Bronchial epithelial cell (primary cell): ENCODE measurements around the gene UTP3. TPM values are rescaled to one million over a fixed set of nuclear protein-coding genes. Genes with fewer than 3 reads are reported as not detected.
"Not testable (repeated sequence)": the region's sequence is repeated elsewhere in the genome, so short reads cannot be mapped to it uniquely, and the experiment has no call there.

Source experiments
- DNase-seq: peaks from one replicate; pipeline ENCODE4 v3.0.0-alpha.2; 2010; ENCODE audit warnings: low read depth
- FAIRE-seq: peaks from 2 replicates; lab custom pipeline; 2011; peaks lifted over from hg19 to GRCh38; lab: Jason Lieb, UNC
- H3K27me3 ChIP-seq: 2 replicates; pipeline ENCODE4 v1.5.1; 2011; ENCODE audit warnings: low read length; ENCODE audit not compliant: control insufficient read depth, insufficient read depth
- H3K36me3 ChIP-seq: 2 replicates; pipeline ENCODE4 v1.5.1; 2011; ENCODE audit warnings: low read length; ENCODE audit not compliant: control insufficient read depth, insufficient read depth
- H3K4me3 ChIP-seq: 2 replicates; pipeline ENCODE4 v1.5.1; 2011; ENCODE audit warnings: mild to moderate bottlenecking, low read depth, low read length, control low read depth
- total RNA-seq: library from RNA; depleted of rRNA; stranded (reverse); fragments of >200 nt; gene quantifications from 2 replicates; pipeline ENCODE4 v1.2.1, GENCODE V29; 2014
- TF ChIP-seq, protein P1 (sequence below): IDR thresholded peaks from 2 replicates; pipeline ENCODE4 v1.5.1; 2011; ENCODE audit warnings: mild to moderate bottlenecking, moderate library complexity, low read length, control low read depth, inconsistent platforms; ENCODE audit not compliant: insufficient read depth, severe bottlenecking

Gene UTP3, protein sequence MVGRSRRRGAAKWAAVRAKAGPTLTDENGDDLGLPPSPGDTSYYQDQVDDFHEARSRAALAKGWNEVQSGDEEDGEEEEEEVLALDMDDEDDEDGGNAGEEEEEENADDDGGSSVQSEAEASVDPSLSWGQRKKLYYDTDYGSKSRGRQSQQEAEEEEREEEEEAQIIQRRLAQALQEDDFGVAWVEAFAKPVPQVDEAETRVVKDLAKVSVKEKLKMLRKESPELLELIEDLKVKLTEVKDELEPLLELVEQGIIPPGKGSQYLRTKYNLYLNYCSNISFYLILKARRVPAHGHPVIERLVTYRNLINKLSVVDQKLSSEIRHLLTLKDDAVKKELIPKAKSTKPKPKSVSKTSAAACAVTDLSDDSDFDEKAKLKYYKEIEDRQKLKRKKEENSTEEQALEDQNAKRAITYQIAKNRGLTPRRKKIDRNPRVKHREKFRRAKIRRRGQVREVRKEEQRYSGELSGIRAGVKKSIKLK
- 15.0 and 18.2 TPM in 2 replicates for total RNA-seq

DNA sequence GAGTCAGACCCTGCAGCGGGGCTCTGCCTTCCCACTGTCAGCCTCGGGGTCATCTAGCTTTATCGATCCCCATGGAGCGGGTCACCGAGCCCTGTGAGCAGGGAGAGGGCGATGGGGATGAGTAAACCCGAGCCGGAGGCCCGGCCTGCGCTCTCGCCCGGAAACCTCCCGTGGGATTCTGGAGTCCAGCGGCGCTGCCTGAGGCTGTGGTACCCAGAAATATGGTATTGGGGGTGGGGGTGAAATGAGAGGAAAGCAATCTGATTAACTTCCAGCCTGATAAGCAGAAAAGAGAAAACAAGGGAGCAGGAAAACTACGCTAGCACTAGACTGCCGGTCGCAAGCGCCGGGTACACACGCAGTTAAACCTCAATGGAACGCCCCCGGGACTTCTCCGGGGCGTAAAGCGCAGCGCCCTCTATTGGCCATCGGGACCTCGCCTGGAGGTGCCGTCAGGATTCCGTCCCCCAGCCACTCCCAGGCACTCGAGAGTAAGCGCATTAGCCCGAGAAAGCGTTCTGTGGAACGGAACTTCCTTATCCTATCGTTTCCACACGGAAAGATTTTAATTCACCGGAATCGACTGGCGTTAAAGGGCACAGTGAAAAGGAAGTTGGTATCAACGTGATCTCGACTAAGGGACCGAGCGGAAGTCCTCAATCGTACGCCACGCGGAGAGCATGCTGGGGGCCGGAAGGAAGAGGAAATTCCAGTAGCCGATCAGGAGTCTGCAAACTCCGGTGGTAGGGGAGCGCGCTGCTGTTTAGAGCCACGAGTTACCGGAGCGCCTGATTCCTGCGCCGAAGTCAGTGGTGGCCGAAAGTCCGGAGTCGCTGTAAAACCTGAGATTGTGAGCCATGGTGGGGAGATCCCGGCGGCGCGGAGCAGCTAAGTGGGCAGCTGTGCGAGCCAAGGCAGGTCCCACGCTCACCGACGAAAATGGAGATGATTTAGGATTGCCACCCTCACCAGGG, at the start of gene UTP3:
Gene UTP3, plus strand, starts transcription at position 712 of the 974 bp plus-strand sequence. Its CDS starts 146 bp downstream, at position 858.
- peak within 1 kb of the TSS; percentile 91 for H3K4me3 ChIP-seq
- H3K27me3 ChIP-seq: no peaks in the 10 kb centered on the region
- TF ChIP-seq, protein P1, sequence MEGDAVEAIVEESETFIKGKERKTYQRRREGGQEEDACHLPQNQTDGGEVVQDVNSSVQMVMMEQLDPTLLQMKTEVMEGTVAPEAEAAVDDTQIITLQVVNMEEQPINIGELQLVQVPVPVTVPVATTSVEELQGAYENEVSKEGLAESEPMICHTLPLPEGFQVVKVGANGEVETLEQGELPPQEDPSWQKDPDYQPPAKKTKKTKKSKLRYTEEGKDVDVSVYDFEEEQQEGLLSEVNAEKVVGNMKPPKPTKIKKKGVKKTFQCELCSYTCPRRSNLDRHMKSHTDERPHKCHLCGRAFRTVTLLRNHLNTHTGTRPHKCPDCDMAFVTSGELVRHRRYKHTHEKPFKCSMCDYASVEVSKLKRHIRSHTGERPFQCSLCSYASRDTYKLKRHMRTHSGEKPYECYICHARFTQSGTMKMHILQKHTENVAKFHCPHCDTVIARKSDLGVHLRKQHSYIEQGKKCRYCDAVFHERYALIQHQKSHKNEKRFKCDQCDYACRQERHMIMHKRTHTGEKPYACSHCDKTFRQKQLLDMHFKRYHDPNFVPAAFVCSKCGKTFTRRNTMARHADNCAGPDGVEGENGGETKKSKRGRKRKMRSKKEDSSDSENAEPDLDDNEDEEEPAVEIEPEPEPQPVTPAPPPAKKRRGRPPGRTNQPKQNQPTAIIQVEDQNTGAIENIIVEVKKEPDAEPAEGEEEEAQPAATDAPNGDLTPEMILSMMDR: peak; percentile 97
- no peaks in the 10 kb centered on the region for H3K36me3 ChIP-seq
- peak; percentile 62 for FAIRE-seq
- DNase-seq: peak; percentile 98

DNA sequence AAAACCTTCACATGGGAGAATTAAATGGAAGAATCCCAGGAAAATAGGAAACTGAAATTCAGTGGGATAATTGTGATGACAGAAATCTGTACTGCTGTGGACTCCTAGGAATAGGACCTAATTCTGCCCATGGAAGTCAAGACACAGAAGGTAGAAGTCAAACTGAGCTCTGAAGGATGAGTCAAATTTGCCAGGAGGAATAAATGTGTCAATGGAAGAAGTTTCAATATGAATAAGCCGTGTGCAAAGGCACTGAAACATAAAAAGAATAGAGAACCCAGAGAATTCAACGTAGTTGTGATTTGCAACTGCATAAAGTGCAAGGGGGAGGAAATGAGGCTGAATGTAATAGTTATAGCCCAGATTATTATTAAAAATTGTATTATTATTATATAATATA, 48.1 kb upstream of the UTP3 start:
- Histone ChIP-seq H3K36me3 (no peaks in the 10 kb centered on the region), H3K4me3 (no peak overlapping the region), H3K27me3 (no peaks in the 10 kb centered on the region)
- FAIRE-seq (no peak), DNase-seq (no peak)
- TF ChIP-seq, protein P1: no peak

DNA sequence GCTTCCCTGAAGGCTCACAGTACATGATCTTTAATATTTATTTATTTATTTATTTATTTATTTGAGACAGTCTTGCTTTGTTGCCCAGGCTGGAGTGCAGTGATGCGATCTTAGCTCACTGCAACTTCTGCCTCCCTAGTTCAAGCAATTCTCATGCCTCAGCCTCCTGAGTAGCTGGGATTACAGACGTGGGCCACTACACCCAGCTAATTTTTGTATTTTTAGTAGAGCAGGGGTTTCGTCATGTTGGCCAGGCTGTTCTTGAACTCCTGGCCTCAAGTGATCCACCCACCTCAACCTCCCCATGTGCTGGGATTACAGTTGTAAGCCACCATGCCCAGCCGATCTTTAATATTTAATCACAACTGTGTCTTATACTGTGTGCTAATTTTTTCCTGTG, 37.6 kb upstream of the UTP3 start:
- FAIRE-seq, DNase-seq, H3K4me3 ChIP-seq, H3K27me3 ChIP-seq, H3K36me3 ChIP-seq: not testable (repeated sequence)

DNA sequence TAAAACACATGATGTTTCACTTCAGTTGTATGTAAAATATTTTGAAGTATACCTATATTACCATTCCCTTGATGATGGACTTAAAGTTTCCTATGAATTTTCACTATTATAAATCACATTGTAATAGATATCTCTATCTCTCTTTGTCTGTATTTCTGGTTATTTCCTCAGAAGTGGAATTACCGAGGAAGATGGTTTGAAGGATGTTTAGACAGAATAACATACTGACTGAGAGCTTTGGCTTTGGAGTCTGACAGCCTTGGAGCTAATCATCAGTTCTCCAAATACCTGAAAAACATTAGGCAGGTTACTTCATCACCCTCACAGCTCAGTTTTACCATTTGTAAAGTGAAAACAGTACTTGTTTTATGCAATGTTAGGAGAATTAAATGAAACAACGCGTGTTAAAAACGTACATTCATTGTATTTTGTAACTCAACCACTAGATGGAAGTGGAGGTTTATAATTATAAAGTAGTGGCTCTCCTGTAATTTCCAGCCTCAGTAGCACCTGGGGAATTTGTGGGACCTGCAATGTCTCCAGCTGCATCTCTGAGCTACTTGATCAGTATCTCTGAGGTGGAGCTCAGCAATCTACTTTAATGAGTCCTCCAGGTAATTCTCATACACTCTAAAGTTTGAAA, 36.3 kb upstream of the UTP3 start:
- FAIRE-seq: no peak
- Histone ChIP-seq H3K27me3 (no peaks in the 10 kb centered on the region), H3K4me3 (no peak overlapping the region), H3K36me3 (no peaks in the 10 kb centered on the region)
- TF ChIP-seq, protein P1: peak; percentile 42
- peak; percentile 55 for DNase-seq

DNA sequence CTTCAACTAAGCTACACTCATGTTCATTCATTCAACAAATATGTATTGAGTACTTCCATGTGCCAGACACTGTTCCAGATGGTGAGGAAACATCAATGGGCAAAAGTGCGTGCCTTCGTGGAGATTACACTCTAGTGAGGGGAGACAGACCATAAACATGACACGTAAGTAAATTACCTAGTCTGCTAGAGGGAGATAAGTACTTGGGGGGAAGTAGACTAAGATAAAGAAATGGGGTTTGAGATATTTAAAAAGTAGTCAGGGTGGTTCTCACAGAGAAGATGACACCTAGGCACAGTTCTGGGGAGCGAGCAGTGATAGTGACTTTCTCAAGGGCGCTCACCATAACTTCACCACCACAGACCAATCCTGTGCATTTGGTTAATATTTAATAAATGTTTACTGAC, 33.7 kb upstream of the UTP3 start:
- DNase-seq (no peak), FAIRE-seq (no peak)
- TF ChIP-seq, protein P1: no peak
- no peaks in the 10 kb centered on the region for H3K27me3 ChIP-seq
- no peaks in the 10 kb centered on the region for H3K36me3 ChIP-seq
- H3K4me3 ChIP-seq: no peak overlapping the region
